ENCODE measurements around the gene MBD3.

The MBD3 gene

GRCh38 chr19:1618157-1619093 lies 25.8 kb upstream of the MBD3 start:
- peak; percentile 36 for DNase-seq

- DNase-seq, result peak; percentile 10
Measured at GRCh38 chr19:1616875-1617274, 24.2 kb upstream of the MBD3 start.

DNA sequence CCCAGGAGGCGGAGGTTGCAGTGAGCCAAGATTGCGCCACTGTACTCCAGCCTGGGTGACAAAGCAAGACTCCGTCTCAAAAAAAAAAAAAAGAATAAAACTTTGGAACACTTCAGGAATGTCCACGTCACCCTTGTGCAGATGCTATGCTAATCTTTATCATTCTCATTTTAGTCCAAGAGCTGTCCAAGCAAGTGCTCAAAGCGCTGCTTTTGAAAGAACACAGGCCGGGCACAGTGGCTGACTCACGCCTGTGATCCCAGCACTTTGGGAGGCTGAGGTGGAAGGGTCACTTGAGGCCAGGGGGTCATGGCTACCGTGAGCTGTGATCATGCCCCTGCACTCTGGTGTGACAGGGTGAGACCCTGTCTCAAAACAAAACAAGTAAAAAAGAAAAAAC lies 23.7 kb upstream of the MBD3 start:
- DNase-seq, result no peak

DNA sequence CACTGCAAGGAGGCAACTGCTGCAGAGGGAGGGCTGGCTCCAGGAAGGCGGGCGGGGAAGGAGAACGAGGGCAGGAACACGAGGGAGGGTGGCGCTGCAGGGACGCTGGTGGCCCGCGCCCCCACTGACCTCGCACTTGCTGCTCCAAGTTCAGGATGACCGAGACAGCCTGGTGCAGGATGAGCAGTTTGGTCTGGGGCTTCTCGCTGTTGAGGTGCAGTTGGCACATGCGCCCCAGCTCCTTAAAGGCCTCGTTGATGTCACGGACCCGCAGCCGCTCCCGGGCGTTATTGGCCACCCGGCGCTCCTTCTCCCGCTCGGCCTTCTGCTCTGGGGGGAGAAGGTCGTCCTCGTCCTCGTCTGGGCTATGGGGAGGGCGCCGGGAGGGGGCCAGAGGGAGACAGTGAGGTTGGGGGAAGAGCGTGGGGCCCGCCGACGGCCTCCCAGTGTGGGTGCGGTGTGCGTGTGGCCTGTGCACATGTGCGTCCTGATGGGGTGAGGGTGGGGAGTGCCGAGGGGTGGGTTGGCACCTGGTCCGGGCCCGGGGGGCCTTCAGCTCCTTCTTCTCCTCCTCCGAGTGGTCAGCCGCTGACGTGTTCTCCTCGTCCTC lies 22.6 kb upstream of the MBD3 start:
- no peak for DNase-seq

- DNase-seq, result no peak
Measured at GRCh38 chr19:1613808-1614570, 21.3 kb upstream of the MBD3 start.

GRCh38 chr19:1613146-1613545 lies 20.5 kb upstream of the MBD3 start:
- DNase-seq, result no peak

DNA sequence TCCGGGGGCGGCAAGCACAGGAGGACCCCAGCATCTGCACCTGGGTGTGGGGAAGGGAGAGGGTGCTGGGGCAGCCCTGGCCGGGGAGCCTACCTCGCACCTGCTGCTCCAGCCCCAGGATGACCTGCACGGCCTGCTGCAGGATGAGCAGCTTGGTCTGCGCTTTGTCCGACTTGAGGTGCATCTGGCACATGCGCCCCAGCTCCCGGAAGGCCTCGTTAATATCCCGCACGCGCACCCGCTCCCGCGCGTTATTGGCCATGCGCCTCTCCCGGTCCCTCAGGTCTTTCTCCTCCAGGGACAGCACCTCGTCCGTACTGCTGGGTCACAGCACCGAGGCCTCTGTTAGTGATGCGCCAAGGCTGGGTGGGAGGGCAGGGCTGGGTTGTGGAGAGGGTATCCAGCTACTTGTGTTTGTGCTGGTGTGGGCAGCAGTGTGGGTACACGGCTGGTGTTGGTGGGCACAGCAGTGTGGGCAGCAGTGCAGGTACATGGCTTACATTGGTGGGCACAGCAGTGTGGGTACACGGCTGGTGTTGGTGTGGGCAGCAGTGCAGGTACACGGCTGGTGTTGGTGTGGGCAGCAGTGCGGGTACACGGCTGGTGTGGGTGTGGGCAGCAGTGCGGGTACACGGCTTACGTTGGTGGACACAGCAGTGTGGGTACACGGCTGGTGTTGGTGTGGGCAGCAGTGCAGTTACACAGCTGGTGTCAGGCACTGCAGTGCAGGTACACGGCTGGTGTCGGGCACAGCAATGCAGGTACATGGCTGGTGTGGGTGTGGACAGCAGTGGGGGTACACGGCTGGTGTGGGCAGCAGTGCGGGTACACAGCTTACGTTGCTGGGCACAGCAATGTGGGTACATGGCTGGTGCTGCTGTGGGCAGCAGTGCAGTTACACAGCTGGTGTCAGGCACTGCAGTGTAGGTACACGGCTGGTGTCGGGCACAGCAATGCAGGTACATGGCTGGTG lies 19.7 kb upstream of the MBD3 start:
- no peak for DNase-seq

- DNase-seq, result no peak
Measured at GRCh38 chr19:1611353-1611752, 18.7 kb upstream of the MBD3 start.

- peak; percentile 33 for DNase-seq
Measured at GRCh38 chr19:1610579-1610978, 17.9 kb upstream of the MBD3 start.

DNA sequence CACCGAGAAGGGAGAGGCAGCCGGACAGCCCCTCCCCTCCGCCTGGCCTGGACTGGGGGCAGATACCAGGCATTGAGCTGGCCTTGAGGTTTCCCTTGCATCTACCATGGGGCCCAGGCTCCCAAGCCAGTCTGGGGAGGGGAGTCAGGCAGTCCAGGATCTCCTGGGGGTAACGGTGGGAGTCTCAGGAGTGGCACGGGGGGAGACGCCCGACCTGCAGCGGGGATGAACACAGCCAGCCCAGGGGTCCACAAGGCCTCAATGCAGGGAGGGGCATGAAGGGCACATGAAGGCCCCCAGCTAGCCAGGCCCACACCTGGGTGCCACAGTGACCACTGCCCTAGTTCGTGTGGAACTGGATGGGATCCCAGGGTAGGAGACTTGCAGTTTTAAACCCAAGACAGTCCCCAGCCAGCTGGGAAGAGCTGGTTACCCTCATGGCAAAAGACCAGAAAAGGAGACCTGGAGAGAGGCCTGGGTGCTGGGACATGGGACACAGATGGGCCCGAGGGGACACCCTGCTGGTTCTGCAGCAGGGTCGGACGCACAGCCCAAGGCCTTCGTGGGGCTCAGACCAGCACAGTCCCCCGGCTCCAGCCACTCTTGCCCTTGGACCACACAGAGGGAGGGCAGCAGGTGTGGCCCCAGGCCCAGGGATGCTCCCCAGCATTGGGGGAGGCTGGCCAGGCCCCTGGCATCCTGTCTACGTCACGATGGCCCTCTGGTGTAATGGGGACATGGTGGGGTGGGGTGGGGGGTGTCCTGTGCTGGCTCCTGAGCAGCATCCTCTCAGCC lies 17.2 kb upstream of the MBD3 start:
- no peak for DNase-seq

GRCh38 chr19:1609103-1609396 lies 16.4 kb upstream of the MBD3 start:
- DNase-seq, result peak; percentile 38

GRCh38 chr19:1608359-1609102 lies 15.9 kb upstream of the MBD3 start:
- peak; percentile 48 for DNase-seq

GRCh38 chr19:1606138-1606651 lies 13.5 kb upstream of the MBD3 start:
- no peak for DNase-seq

GRCh38 chr19:1605236-1606137 lies 12.8 kb upstream of the MBD3 start, which contains the start of gene UQCR11:
TSS of gene UQCR11 (minus strand) at chr19:1605462. CDS start at chr19:1605409, 53 bp downstream.
- peak; percentile 94 for DNase-seq

GRCh38 chr19:1602091-1602707 lies 9.5 kb upstream of the MBD3 start:
- DNase-seq, result no peak

- DNase-seq, result no peak
Measured at GRCh38 chr19:1601613-1602064, 9.0 kb upstream of the MBD3 start.

DNA sequence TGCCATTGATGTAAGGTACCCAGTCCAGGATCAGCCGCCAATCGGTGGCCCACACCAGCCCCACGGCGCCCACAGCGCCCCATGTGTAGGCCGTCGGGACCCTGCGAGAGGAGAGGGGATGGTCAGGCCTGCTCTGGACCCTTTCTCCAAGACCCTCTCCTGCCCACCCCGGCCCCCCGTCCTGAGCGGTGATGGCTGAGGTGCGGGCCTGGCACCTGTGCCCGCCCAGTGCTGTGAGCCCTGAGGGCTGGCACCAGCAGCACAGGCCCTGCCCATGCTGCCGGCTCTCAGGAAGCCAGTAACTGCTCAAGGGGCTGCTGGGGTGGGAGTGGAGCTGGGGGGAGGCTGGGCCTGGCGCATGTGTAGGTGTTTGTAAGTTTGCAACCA lies 6.8 kb upstream of the MBD3 start:
- no peak for DNase-seq

DNA sequence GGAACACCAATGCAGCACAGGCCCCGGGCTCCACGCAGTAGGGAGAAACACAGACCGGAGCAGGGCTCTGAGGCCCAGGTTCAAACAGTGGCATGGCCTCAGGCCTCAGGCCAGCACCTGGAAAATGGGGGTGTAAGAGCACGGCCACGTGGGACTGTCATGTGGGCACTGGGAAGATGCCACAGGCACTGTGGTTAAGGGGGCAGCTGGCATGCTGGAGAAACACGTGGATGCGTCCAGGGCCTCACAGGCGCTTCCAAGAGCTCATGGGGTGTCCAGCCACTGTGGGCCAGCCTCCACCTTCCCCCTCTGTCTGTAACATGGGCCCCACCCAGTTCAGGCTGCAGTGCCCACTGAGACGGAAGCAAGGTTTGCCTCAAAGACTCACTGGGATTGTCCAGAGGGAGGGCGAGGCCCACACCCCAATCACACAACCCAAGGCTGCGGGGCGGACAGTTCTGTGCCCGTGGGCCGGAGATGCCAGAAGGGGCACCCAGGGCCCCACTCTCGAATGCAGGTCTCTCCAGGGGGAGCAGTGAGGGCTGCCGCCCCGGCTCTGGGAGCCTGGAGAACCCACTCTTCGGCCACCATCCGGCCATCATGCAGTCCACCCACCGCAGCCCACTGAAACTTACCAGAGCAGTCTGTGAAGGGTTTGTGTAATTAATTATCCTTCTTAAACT lies 6.3 kb upstream of the MBD3 start:
- DNase-seq, result no peak

- no peak for DNase-seq
Measured at GRCh38 chr19:1593501-1593772, 772 bp upstream of the MBD3 start.
